ENCODE measurements around the gene SUGCT. TPM values are rescaled to one million over a fixed set of nuclear protein-coding genes. Genes with fewer than 3 reads are reported as not detected.

SUGCT gene
- total and polyA plus RNA-seq, 2 of the 13 experiments (the other 11 are each of a cell fraction or from before 2014, with no cell fraction given): 10.1 to 22.2 TPM

GRCh38 chr7:40403703-40404476 is 269.1 kb downstream of the SUGCT start (continued):
- TF ChIP-seq PAXIP1 (CRISPR knock-in tag; conservative IDR thresholded peaks at IDR 0.05) (peak; percentile 88), HMG20A (CRISPR knock-in tag; IDR thresholded peaks at IDR 0.05; ENCODE audit: borderline replicate concordance) (peak; percentile 79), ZNF280D (CRISPR knock-in tag; IDR thresholded peaks at IDR 0.05) (no peak), ZNF672 (CRISPR knock-in tag; IDR thresholded peaks at IDR 0.05) (no peak), SMARCC2 (IDR thresholded peaks at IDR 0.05) (no peak), ELF1 (CRISPR knock-in tag; IDR thresholded peaks at IDR 0.05) (0 out of 2 replicates have a peak, but pooled peaks have one; percentile 26), ZNF605 (CRISPR knock-in tag; IDR thresholded peaks at IDR 0.05) (peak; percentile 21; the same call in 1 of the 2 replicates), MIER3 (CRISPR knock-in tag; IDR thresholded peaks at IDR 0.05; ENCODE audit: borderline replicate concordance) (no peak), KLF11 (CRISPR knock-in tag; IDR thresholded peaks at IDR 0.05) (peak; percentile 51; the same call in 1 of the 2 replicates), ZNF674 (CRISPR knock-in tag; IDR thresholded peaks at IDR 0.05; ENCODE audit: low read depth) (no peak), KDM5A (IDR thresholded peaks at IDR 0.05; ENCODE audit: borderline replicate concordance, low read length) (no peak), CHCHD3 (CRISPR knock-in tag; IDR thresholded peaks at IDR 0.05) (no peak), SOX13 (IDR thresholded peaks at IDR 0.05) (no peak), SOX13 (CRISPR knock-in tag; conservative IDR thresholded peaks at IDR 0.05 in 1 of 2, IDR thresholded peaks at IDR 0.05 in 1 of 2) (peak in 1 of 2 experiments; percentile 85; a peak in 2 of 4 replicates), ZNF841 (CRISPR knock-in tag; IDR thresholded peaks at IDR 0.05; ENCODE audit: borderline replicate concordance) (no peak), GZF1 (CRISPR knock-in tag; IDR thresholded peaks at IDR 0.05) (no peak), SP5 (CRISPR knock-in tag; IDR thresholded peaks at IDR 0.05; ENCODE audit: borderline replicate concordance, low read depth) (no peak), HNF4G (IDR thresholded peaks at IDR 0.05; ENCODE audit: borderline replicate concordance, low read depth, low read length) (peak; percentile 37; the same call in 1 of the 2 replicates), HNF4G (CRISPR knock-in tag; IDR thresholded peaks at IDR 0.05; ENCODE audit: borderline replicate concordance, low read depth) (no peak), SIN3A (IDR thresholded peaks at IDR 0.05; ENCODE audit: borderline replicate concordance, low read depth, low read length) (no peak), PHF21A (CRISPR knock-in tag; IDR thresholded peaks at IDR 0.05) (0 out of 2 replicates have a peak, but pooled peaks have one; percentile 26), ZNF614 (CRISPR knock-in tag; IDR thresholded peaks at IDR 0.05; ENCODE audit: borderline replicate concordance) (0 out of 2 replicates have a peak, but pooled peaks have one; percentile 40), SKI (IDR thresholded peaks at IDR 0.05; ENCODE audit: partially characterized antibody) (peak; percentile 39), ZNF644 (CRISPR knock-in tag; IDR thresholded peaks at IDR 0.05; ENCODE audit: low read depth) (peak; percentile 70)
